Motor neuron (in vitro differentiated cells): Measurements from ENCODE around the gene POLR3K. TPM values are rescaled to one million over a fixed set of nuclear protein-coding genes. Genes with fewer than 3 reads are reported as not detected.

Source experiments
- ATAC-seq, 8 experiments: fragments of 200-7000 bp; cut with Tn5 transposase; replicated peaks in 6 of 8; 2 replicates each; pipeline ENCODE4 v1.8.0; 2021; ENCODE audit warnings: mild to moderate bottlenecking in 8 of 8, moderate library complexity in 8 of 8
- H3K27ac ChIP-seq, 2 donors: fragments of 250-450 bp; sonication (Bioruptor Pico); 2 replicates each; pipeline ENCODE4 v1.9.0; 2021; ENCODE audit warnings: antibody characterized with exemption in 2 of 2, mild to moderate bottlenecking in 2 of 2, moderate library complexity in 1 of 2
- H3K4me1 ChIP-seq, 2 donors: fragments of 250-450 bp; sonication (Bioruptor Pico); replicated peaks in 1 of 2; 2 replicates each; pipeline ENCODE4 v1.6.1; 2021; ENCODE audit warnings: antibody characterized with exemption in 2 of 2, mild to moderate bottlenecking in 2 of 2, moderate library complexity in 1 of 2
- H3K4me3 ChIP-seq, 5 donors: fragments of 250-450 bp; sonication (Bioruptor Pico); 2 replicates each; pipeline ENCODE4 v1.9.0; 2021; ENCODE audit warnings: antibody characterized with exemption in 5 of 5, mild to moderate bottlenecking in 5 of 5, moderate library complexity in 4 of 5
- WGBS, 10 experiments: fragments of 450-650 bp; shearing (Covaris generic); methylation state at CpG; one replicate each; pipeline ENCODE4 v1.0.0; 2022; 5-methylcytosine and 5-hydroxymethylcytosine counted together
- in situ Hi-C, 9 experiments: fragments of 400-800 bp; cut with MboI; loops; one replicate each; pipeline ENCODE4 v1.15.0; 2021; ENCODE audit warnings: low sequenced_read_pairs in 9 of 9, low pct_unique_long_range_greater_than_20kb in 2 of 9; ENCODE audit not compliant: unreplicated experiment in 9 of 9
- total RNA-seq, 8 experiments: library from RNA; unstranded; fragments of 300-600 nt; gene quantifications; 2 replicates each; pipeline versions ENCODE4 v1.2.3 to v1.2.4, GENCODE V29; 2022

The POLR3K gene
- total RNA-seq, 8 experiments from 2014 or later, result 3.5 to 23.1 (median 10.3) TPM

- H3K4me3 ChIP-seq, result peak overlapping the region in 2 of 5 donors; percentile 59 to 86
- in situ Hi-C loops, result no loop called here
- H3K27ac ChIP-seq, result peak overlapping the region in 1 of 2 donors; percentile 87
- peak in 4 of 8 experiments; percentile 10 to 28 (median 19) for ATAC-seq
- 20 to 100% (median 60%) methylated on average over 1 to 4 of the region's 13 CpGs; no CpG with 5 or more reads in 7 of the 10 experiments for WGBS, 10 experiments
- H3K4me1 ChIP-seq, result peaks cover 51 to 55% of the 10 kb centered on the region in 2 donors
These were observed 23.3 kb upstream of the POLR3K start for GRCh38 chr16:76535-77272.

GRCh38 chr16:75580-76501 is 22.4 kb upstream of the POLR3K start:
- in situ Hi-C loops, result no loop called here
- ATAC-seq, result peak in 3 of 8 experiments; percentile 1
- 10 to 90% (median 25%) methylated on average over 1 to 2 of the region's 11 CpGs; no CpG with 5 or more reads in 4 of the 10 experiments for WGBS, 10 experiments
- peaks cover 57 to 63% of the 10 kb centered on the region in 2 donors for H3K4me1 ChIP-seq
- no peak overlapping the region for H3K4me3 ChIP-seq
- H3K27ac ChIP-seq, result peak overlapping the region in 1 of 2 donors; percentile 73

DNA sequence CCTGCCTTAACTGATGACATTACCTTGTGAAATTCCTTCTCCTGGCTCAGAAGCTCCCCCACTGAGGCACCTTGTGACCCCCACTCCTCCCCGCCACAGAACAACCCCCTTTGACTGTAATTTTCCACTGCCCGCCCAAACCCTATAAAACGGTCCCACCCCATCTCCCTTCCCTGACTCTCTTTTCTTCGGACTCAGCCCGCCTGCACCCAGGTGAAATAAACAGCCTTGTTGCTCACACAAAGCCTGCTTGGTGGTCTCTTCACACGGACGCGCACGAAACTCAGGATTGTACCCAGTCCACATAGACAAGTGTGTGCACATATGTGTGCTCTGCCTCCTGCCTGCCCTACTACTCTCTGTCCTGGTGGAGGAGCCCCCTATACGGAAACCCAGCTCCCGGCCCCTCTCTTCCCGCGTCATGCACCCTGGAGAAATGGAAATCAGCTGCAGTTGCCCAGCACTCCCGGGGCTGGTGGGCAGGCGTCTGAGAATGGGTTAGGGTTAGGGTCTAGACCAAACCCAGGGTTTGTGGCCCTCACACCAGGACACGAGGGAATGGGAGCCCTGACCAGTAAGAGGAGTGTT is 21.4 kb upstream of the POLR3K start:
- in situ Hi-C loops, result no loop called here
- no peak for ATAC-seq
- Histone ChIP-seq H3K27ac (peak overlapping the region in 1 of 2 donors; percentile 73), H3K4me1 (peaks cover 57 to 69% of the 10 kb centered on the region in 2 donors), H3K4me3 (no peak overlapping the region)
- 52 to 89% (median 72%) methylated on average over 5 to 12 of the region's 16 CpGs; no CpG with 5 or more reads in 6 of the 10 experiments for whole genome bisulfite sequencing, 10 experiments

- WGBS, 10 experiments, result 61 to 100% (median 97%) methylated on average over 1 to 4 of the region's 12 CpGs; no CpG with 5 or more reads in 6 of the 10 experiments
- ATAC-seq, result peak in 5 of 8 experiments; percentile 5 to 28 (median 20)
- Histone ChIP-seq H3K4me1 (peaks cover 64 to 76% of the 10 kb centered on the region in 2 donors), H3K27ac (peak overlapping the region; percentile 27 to 73), H3K4me3 (no peak overlapping the region)
- in situ Hi-C loops, result no loop called here
These were observed 20.8 kb upstream of the POLR3K start for GRCh38 chr16:74051-74746.

- WGBS, 10 experiments, result 53 to 88% methylated on average over 3 of the region's 62 CpGs; no CpG with 5 or more reads in 8 of the 10 experiments
- peak within 1 kb of the TSS; percentile 31 to 57 (median 53) for H3K4me3 ChIP-seq
- peak within 1 kb of the TSS; percentile 9 to 71 for H3K27ac ChIP-seq
- ATAC-seq, result peak; percentile 17 to 75 (median 54)
- in situ Hi-C loops, result no loop called here
- peaks cover 73 to 84% of the 10 kb centered on the region in 2 donors for H3K4me1 ChIP-seq
These were observed 19.4 kb upstream of the POLR3K start, which contains the start of gene RHBDF1 for GRCh38 chr16:72561-73548. RHBDF1 (minus strand) TSS chr16:72631; CDS start chr16:65015, 7,616 bp downstream.

- WGBS, 10 experiments, result 0 to 17% (median 0%) methylated on average over 1 to 13 of the region's 57 CpGs; no CpG with 5 or more reads in 5 of the 10 experiments
- Histone ChIP-seq H3K4me1 (peaks cover 72 to 80% of the 10 kb centered on the region in 2 donors), H3K27ac (peak overlapping the region; percentile 9 to 71), H3K4me3 (peak overlapping the region; percentile 31 to 57 (median 53))
- peak; percentile 18 to 59 (median 38) for ATAC-seq
- in situ Hi-C loops, result no loop called here
These were observed 18.4 kb upstream of the POLR3K start for GRCh38 chr16:71540-72401.

GRCh38 chr16:71210-71539 is 17.8 kb upstream of the POLR3K start:
- Histone ChIP-seq H3K27ac (peak overlapping the region in 1 of 2 donors; percentile 71), H3K4me1 (peaks cover 66 to 74% of the 10 kb centered on the region in 2 donors), H3K4me3 (peak overlapping the region in 3 of 5 donors; percentile 53 to 57 (median 55))
- in situ Hi-C loops, result no loop called here
- no peak for ATAC-seq
- 30 to 75% methylated on average over 2 of the region's 5 CpGs; no CpG with 5 or more reads in 8 of the 10 experiments for WGBS, 10 experiments

DNA sequence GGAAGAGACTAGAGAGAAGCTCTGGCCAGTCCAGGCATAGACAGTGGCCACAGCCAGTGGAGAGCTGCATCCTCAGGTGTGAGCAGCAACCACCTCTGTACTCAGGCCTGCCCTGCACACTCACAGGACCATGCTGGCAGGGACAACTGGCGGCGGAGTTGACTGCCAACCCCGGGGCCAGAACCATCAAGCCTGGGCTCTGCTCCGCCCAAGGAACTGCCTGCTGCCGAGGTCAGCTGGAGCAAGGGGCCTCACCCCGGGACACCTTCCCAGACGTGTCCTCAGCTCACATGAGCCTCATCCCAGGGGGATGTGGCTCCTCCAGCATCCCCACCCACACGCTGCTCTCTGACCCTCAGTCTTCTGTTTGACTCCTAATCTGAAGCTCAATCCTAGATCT is 15.8 kb upstream of the POLR3K start:
- in situ Hi-C loops, result no loop called here
- 0 to 81% (median 81%) methylated on average over 2 to 5 of the region's 8 CpGs; no CpG with 5 or more reads in 7 of the 10 experiments for WGBS, 10 experiments
- H3K4me1 ChIP-seq, result peaks cover 47 to 58% of the 10 kb centered on the region in 2 donors
- H3K4me3 ChIP-seq, result no peak overlapping the region
- no peak for ATAC-seq
- H3K27ac ChIP-seq, result peak overlapping the region in 1 of 2 donors; percentile 45

DNA sequence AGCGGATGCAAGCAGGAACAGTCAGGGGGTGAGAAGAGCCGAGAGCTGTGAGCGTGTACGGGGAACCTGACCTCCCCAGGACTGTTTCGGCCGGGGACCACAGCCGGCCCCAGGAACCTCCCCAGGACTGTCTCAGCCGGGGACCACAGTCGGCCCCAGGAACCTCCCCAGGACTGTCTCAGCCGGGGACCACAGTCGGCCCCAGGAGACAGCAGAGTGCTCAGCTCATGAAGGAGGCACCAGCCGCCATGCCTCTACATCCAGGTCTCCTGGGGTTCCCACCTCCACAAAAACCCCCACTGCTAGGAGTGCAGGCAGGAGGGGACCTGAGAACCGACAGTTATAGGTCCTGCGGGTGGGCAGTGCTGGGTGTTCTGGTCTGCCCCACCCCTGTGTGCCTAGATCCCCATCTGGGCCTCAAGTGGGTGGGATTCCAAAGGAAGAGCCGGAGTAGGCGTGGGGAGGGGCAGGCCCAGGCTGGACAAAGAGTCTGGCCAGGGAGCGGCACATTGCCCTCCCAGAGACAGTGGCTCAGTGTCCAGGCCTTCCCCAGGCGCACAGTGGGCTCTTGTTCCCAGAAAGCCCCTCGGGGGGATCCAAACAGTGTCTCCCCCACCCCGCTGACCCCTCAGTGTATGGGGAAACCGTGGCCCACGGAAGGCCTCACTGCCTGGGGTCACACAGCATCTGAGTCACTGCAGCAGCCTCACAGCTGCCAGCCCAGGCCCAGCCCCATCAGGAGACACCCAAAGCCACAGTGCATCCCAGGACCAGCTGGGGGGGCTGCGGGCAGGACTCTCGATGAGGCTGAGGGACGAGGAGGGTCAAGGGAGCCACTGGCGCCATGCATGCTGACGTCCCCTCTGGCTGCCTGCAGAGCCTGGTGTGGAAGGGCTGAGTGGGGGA is 14.7 kb upstream of the POLR3K start:
- peak in 7 of 8 experiments; percentile 2 to 25 (median 11) for ATAC-seq
- Histone ChIP-seq H3K27ac (no peak overlapping the region), H3K4me3 (no peak overlapping the region), H3K4me1 (peaks cover 38 to 48% of the 10 kb centered on the region in 2 donors)
- in situ Hi-C loops, result no loop called here
- WGBS, 10 experiments, result 20 to 75% (median 47%) methylated on average over 1 to 11 of the region's 27 CpGs; no CpG with 5 or more reads in 5 of the 10 experiments
